Hematopoietic multipotent progenitor cell (in vitro differentiated cells): ENCODE measurements around the gene MRPL51. TPM values are rescaled to one million over a fixed set of nuclear protein-coding genes. Genes with fewer than 3 reads are reported as not detected.

Source experiments
- DNase-seq, 3 donors: peaks; one replicate each; pipeline ENCODE4 v3.0.0-alpha.2; 2011 to 2015; ENCODE audit warnings: low read depth in 2 of 3, low spot score in 2 of 3
- total RNA-seq: library from RNA; depleted of rRNA; stranded (reverse); fragments of >200 nt; gene quantifications from one replicate; pipeline ENCODE4 v1.2.3, GENCODE V29; 2012

Gene MRPL51
- total RNA-seq, 1 donor, result 29.1 TPM

GRCh38 chr12:6462234-6462995 lies 30.6 kb downstream of the MRPL51 start:
- DNase-seq, result no peak

- peak; percentile 61 to 94 (median 92) for DNase-seq
These were observed 31.4 kb downstream of the MRPL51 start for GRCh38 chr12:6461401-6462233.

GRCh38 chr12:6460751-6461371 lies 32.2 kb downstream of the MRPL51 start:
- no peak for DNase-seq

GRCh38 chr12:6459004-6459337 lies 34.1 kb downstream of the MRPL51 start:
- DNase-seq, result no peak

- no peak for DNase-seq
These were observed 34.6 kb downstream of the MRPL51 start for GRCh38 chr12:6458281-6459003.

DNA sequence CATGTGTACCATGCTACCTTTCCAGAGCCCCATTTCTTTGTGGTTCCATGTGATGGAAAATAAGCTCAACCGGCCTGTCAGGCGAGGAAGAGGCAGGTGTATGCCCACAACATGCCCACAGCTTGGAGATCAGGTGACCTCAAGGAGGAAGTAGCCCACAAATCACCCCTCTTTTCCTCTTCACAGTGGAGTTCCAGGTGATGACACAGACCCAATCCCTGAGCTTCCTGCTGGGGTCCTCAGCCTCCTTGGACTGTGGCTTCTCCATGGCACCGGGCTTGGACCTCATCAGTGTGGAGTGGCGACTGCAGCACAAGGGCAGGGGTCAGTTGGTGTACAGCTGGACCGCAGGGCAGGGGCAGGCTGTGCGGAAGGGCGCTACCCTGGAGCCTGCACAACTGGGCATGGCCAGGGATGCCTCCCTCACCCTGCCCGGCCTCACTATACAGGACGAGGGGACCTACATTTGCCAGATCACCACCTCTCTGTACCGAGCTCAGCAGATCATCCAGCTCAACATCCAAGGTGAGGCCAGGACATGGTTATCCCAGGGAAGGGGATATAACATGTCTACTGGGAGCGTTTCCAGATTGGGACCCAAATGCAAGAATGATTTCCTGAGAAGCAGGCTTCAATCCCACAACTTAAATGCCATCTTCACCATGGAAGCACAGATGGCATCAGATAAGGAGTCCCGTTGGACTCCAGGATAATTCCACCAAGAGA lies 35.7 kb downstream of the MRPL51 start:
- no peak for DNase-seq

GRCh38 chr12:6452944-6453630 lies 40.0 kb downstream of the MRPL51 start:
- DNase-seq, result no peak

GRCh38 chr12:6452245-6452943 lies 40.7 kb downstream of the MRPL51 start:
- DNase-seq, result no peak

DNA sequence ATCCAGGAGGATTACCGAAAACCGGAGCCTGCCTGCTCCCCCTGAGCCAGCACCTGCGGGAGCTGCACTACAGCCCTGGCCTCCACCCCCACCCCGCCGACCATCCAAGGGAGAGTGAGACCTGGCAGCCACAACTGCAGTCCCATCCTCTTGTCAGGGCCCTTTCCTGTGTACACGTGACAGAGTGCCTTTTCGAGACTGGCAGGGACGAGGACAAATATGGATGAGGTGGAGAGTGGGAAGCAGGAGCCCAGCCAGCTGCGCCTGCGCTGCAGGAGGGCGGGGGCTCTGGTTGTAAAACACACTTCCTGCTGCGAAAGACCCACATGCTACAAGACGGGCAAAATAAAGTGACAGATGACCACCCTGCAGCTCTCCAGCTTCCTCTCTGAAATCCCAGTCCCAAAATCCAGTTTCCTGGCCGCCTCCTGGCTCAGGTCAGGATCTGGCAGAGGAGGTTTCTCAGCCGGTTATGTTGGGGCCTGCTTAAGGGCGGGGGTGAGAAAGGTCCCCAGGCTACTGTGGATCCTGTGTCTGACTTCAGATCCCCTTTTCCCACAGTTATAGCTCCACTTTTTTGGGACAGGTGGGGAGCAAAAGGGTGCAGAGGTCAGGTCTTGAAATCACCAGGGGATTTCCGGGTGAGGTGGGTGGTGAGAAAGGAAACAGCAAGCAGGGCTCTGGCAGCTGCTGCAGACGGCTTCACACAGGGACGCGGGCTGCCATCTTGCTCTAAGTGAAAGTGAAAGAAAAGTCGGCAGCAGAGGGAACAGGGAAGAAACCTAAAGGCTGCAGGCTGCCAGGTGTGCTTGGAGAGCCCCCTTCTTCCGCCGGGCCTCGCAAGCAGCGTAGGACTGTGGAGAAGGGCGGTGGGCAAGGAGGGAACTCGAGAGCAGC lies 41.5 kb downstream of the MRPL51 start, which contains the start of gene TAPBPL:
TSS of gene TAPBPL (plus strand) at position 695 of the 897 bp plus-strand sequence. CDS start 207 bp downstream, outside the sequence.
- DNase-seq, result peak; percentile 70 to 84 (median 83)

DNA sequence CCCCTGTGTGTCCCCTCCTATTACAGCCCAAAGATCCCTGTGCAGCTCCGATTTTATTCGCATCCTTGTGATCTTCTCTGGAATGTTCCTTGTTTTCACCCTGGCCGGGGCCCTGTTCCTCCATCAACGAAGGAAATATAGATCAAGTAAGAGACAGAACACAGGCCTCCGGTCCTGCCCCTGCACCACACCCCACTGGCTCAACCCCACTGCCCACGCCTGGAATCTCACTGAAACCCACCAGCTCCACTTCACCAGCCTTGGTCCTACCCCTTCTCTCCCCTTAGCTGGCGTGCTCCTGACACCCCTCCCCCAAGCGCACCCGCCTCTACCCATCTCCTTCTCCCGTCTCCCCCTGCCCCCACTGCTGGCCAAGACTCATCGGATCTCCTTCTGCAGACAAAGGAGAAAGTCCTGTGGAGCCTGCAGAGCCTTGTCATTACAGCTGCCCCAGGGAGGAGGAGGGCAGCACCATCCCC lies 42.2 kb downstream of the MRPL51 start:
- DNase-seq, result no peak

GRCh38 chr12:6450091-6450868 lies 42.8 kb downstream of the MRPL51 start:
- no peak for DNase-seq

DNA sequence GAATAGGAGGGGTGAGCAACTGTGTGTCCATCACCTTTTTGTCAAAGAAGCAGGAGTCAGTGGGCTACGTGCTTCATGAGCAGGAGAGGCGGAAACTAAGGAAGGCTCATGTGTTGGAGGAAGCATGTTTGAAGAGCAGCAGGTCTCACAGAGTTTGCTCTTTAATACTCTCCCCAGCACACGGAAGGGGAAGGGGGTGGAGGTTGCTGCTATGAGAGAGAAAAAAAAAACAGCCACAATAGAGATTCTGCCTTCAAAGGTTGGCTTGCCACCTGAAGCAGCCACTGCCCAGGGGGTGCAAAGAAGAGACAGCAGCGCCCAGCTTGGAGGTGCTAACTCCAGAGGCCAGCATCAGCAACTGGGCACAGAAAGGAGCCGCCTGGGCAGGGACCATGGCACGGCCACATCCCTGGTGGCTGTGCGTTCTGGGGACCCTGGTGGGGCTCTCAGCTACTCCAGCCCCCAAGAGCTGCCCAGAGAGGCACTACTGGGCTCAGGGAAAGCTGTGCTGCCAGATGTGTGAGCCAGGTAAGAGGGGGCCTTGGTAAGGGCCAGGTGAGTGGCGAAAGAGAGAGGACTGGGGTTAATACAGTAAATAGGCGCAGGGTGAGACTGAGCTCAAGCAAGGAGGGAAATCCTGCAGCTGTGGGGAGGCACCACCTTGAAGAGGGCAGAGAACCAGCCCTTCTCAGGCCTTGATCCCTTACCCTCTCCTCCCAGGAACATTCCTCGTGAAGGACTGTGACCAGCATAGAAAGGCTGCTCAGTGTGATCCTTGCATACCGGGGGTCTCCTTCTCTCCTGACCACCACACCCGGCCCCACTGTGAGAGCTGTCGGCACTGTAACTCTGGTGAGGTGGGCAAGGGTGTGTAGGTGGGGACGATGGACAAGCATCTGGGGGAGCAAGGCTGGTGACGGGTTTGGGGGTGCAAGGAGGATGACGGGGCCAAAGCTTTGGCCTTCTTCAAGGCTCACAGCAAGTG lies 48.1 kb downstream of the MRPL51 start, which contains the start of gene CD27:
TSS of gene CD27 (plus strand) at position 252 of the 985 bp plus-strand sequence. CDS start at position 393, 141 bp downstream.
- DNase-seq, result peak in 1 of 3 donors; percentile 33

GRCh38 chr12:6444031-6444430 lies 49.0 kb downstream of the MRPL51 start:
- DNase-seq, result no peak

- DNase-seq, result peak in 2 of 3 donors; percentile 37 to 58
These were observed 49.6 kb downstream of the MRPL51 start for GRCh38 chr12:6443361-6443983.

DNA sequence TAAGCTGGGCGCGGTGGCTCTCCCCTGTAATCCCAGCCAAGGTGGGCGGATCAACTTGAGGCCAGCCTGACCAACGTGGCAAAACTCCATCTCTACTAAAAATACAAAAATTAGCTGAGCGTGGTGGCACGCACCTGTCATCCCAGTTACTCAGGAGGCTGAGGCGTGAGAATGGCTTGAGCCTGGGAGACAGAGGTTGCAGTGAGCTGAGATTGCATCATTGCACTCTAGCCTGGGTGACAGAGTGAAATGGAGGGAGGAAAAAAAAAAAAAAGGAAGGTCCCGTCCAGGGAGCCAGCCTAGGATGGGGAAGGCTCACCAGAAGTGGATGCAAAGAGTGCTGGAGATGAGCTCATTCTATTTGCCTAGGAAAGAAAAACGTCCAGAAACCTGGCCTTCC lies 50.2 kb downstream of the MRPL51 start:
- no peak for DNase-seq
